BLaER1 (cell line): Measurements from ENCODE around the gene KCNA1.
A peak's percentile ranks its signal among the peaks of the same experiment; 100 is the strongest.

Experiments
- H3K27ac ChIP-seq: shearing (Covaris generic); formaldehyde crosslinking; 2 replicates; pipeline ENCODE4 v1.8.1; 2022
- H3K27me3 ChIP-seq: shearing (Covaris generic); formaldehyde crosslinking; 2 replicates; pipeline ENCODE4 v1.8.1; 2022
- H3K36me3 ChIP-seq: shearing (Covaris generic); formaldehyde crosslinking; 2 replicates; pipeline ENCODE4 v1.8.1; 2022
- H3K4me1 ChIP-seq: shearing (Covaris generic); formaldehyde crosslinking; 2 replicates; pipeline ENCODE4 v1.8.1; 2022
- H3K4me2 ChIP-seq: shearing (Covaris generic); formaldehyde crosslinking; 2 replicates; pipeline ENCODE4 v1.8.1; 2022
- H3K4me3 ChIP-seq: shearing (Covaris generic); formaldehyde crosslinking; 2 replicates; pipeline ENCODE4 v1.8.1; 2022
- H3K9ac ChIP-seq: shearing (Covaris generic); formaldehyde crosslinking; 2 replicates; pipeline ENCODE4 v1.8.1; 2022
- H3K9me3 ChIP-seq: shearing (Covaris generic); formaldehyde crosslinking; 2 replicates; pipeline ENCODE4 v1.8.1; 2022
- H4K20me1 ChIP-seq: shearing (Covaris generic); formaldehyde crosslinking; 2 replicates; pipeline ENCODE4 v1.8.1; 2022
- Cebpa-rat ChIP-seq: shearing (Covaris generic); IDR thresholded peaks from 2 replicates; pipeline ENCODE4 v1.8.1; 2022

Gene KCNA1

GRCh38 chr12:4909734-4910501, at the start of gene KCNA1:
TSS of gene KCNA1 (plus strand) at chr12:4909905. CDS start at chr12:4911379, 1,474 bp downstream.
- Histone ChIP-seq H3K27ac (no peak within 1 kb of the TSS), H4K20me1 (peaks cover 9% of the 10 kb centered on the region; the same call in 1 of the 2 replicates), H3K9me3 (peaks cover 36% of the 10 kb centered on the region), H3K9ac (no peak within 1 kb of the TSS), H3K27me3 (peaks cover 72% of the 10 kb centered on the region), H3K4me2 (peak within 1 kb of the TSS; percentile 84), H3K36me3 (no peaks in the 10 kb centered on the region), H3K4me1 (peaks cover 16% of the 10 kb centered on the region), H3K4me3 (peak within 1 kb of the TSS; percentile 61)
- TF ChIP-seq Cebpa-rat = no peak

GRCh38 chr12:4860741-4861140, 49.0 kb upstream of the KCNA1 start:
- no peaks in the 10 kb centered on the region for H4K20me1 ChIP-seq
- no peaks in the 10 kb centered on the region for H3K9me3 ChIP-seq
- no peak overlapping the region for H3K27ac ChIP-seq
- no peak overlapping the region for H3K4me3 ChIP-seq
- H3K27me3 ChIP-seq = no peaks in the 10 kb centered on the region
- H3K9ac ChIP-seq = no peak overlapping the region
- H3K4me2 ChIP-seq = no peak overlapping the region
- no peaks in the 10 kb centered on the region for H3K36me3 ChIP-seq
- no peak for TF ChIP-seq Cebpa-rat
- peaks cover 36% of the 10 kb centered on the region for H3K4me1 ChIP-seq

GRCh38 chr12:4862809-4863208, 46.9 kb upstream of the KCNA1 start:
- no peak overlapping the region for H3K9ac ChIP-seq
- H3K4me2 ChIP-seq = no peak overlapping the region
- peaks cover 19% of the 10 kb centered on the region for H3K4me1 ChIP-seq
- no peak for TF ChIP-seq Cebpa-rat
- H3K4me3 ChIP-seq = no peak overlapping the region
- H3K36me3 ChIP-seq = no peaks in the 10 kb centered on the region
- H3K27ac ChIP-seq = no peak overlapping the region
- H3K9me3 ChIP-seq = no peaks in the 10 kb centered on the region
- H4K20me1 ChIP-seq = no peaks in the 10 kb centered on the region
- H3K27me3 ChIP-seq = no peaks in the 10 kb centered on the region

- H3K27me3 ChIP-seq = no peaks in the 10 kb centered on the region
Measured at GRCh38 chr12:4864575-4864974, 45.1 kb upstream of the KCNA1 start.

GRCh38 chr12:4865246-4865645, 44.5 kb upstream of the KCNA1 start:
- Histone ChIP-seq H4K20me1 (no peaks in the 10 kb centered on the region), H3K4me2 (no peak overlapping the region), H3K27ac (no peak overlapping the region), H3K36me3 (no peaks in the 10 kb centered on the region), H3K9me3 (no peaks in the 10 kb centered on the region), H3K27me3 (no peaks in the 10 kb centered on the region), H3K4me1 (0 out of 2 replicates have a peak, but pooled peaks cover 4% of the 10 kb centered on the region), H3K4me3 (no peak overlapping the region), H3K9ac (no peak overlapping the region)
- no peak for TF ChIP-seq Cebpa-rat

More at GRCh38 chr12:4864575-4864974, 45.1 kb upstream of the KCNA1 start:
- no peak overlapping the region for H3K4me3 ChIP-seq
- no peak for TF ChIP-seq Cebpa-rat
- H3K4me1 ChIP-seq = peaks cover 10% of the 10 kb centered on the region; the same call in 1 of the 2 replicates
- H3K4me2 ChIP-seq = no peak overlapping the region
- no peaks in the 10 kb centered on the region for H3K9me3 ChIP-seq
- no peaks in the 10 kb centered on the region for H4K20me1 ChIP-seq
- no peak overlapping the region for H3K9ac ChIP-seq
- no peaks in the 10 kb centered on the region for H3K36me3 ChIP-seq
- no peak overlapping the region for H3K27ac ChIP-seq

GRCh38 chr12:4866299-4866698, 43.4 kb upstream of the KCNA1 start:
- no peak for TF ChIP-seq Cebpa-rat
- Histone ChIP-seq H3K27ac (no peak overlapping the region), H3K27me3 (no peaks in the 10 kb centered on the region), H4K20me1 (no peaks in the 10 kb centered on the region), H3K4me3 (no peak overlapping the region), H3K4me1 (0 out of 2 replicates have a peak, but pooled peaks cover 4% of the 10 kb centered on the region), H3K36me3 (no peaks in the 10 kb centered on the region), H3K9me3 (no peaks in the 10 kb centered on the region), H3K9ac (no peak overlapping the region), H3K4me2 (no peak overlapping the region)

- H3K27me3 ChIP-seq = no peaks in the 10 kb centered on the region
- no peak for TF ChIP-seq Cebpa-rat
Measured at GRCh38 chr12:4867384-4867783, 42.3 kb upstream of the KCNA1 start.

GRCh38 chr12:4870423-4870822, 39.3 kb upstream of the KCNA1 start:
- no peaks in the 10 kb centered on the region for H4K20me1 ChIP-seq
- 0 out of 2 replicates have a peak, but pooled peaks cover 4% of the 10 kb centered on the region for H3K4me1 ChIP-seq
- no peaks in the 10 kb centered on the region for H3K9me3 ChIP-seq
- H3K27me3 ChIP-seq = no peaks in the 10 kb centered on the region
- H3K4me2 ChIP-seq = no peak overlapping the region
- H3K9ac ChIP-seq = no peak overlapping the region
- no peaks in the 10 kb centered on the region for H3K36me3 ChIP-seq
- H3K4me3 ChIP-seq = no peak overlapping the region
- TF ChIP-seq Cebpa-rat = no peak
- H3K27ac ChIP-seq = no peak overlapping the region

More at GRCh38 chr12:4867384-4867783, 42.3 kb upstream of the KCNA1 start:
- H4K20me1 ChIP-seq = no peaks in the 10 kb centered on the region
- H3K4me2 ChIP-seq = no peak overlapping the region
- H3K4me1 ChIP-seq = 0 out of 2 replicates have a peak, but pooled peaks cover 4% of the 10 kb centered on the region
- no peaks in the 10 kb centered on the region for H3K36me3 ChIP-seq
- H3K9ac ChIP-seq = no peak overlapping the region
- H3K4me3 ChIP-seq = no peak overlapping the region
- no peaks in the 10 kb centered on the region for H3K9me3 ChIP-seq
- H3K27ac ChIP-seq = no peak overlapping the region

GRCh38 chr12:4871514-4871913, 38.2 kb upstream of the KCNA1 start:
- Histone ChIP-seq H3K27ac (no peak overlapping the region), H3K27me3 (no peaks in the 10 kb centered on the region), H3K4me3 (no peak overlapping the region), H3K9me3 (no peaks in the 10 kb centered on the region), H3K4me1 (0 out of 2 replicates have a peak, but pooled peaks cover 4% of the 10 kb centered on the region), H4K20me1 (no peaks in the 10 kb centered on the region), H3K36me3 (no peaks in the 10 kb centered on the region), H3K4me2 (no peak overlapping the region), H3K9ac (no peak overlapping the region)
- no peak for TF ChIP-seq Cebpa-rat

GRCh38 chr12:4873947-4874346, 35.8 kb upstream of the KCNA1 start:
- no peak overlapping the region for H3K27ac ChIP-seq
- no peak overlapping the region for H3K4me3 ChIP-seq
- TF ChIP-seq Cebpa-rat = no peak
- H3K9me3 ChIP-seq = peaks cover 10% of the 10 kb centered on the region
- no peak overlapping the region for H3K9ac ChIP-seq
- no peaks in the 10 kb centered on the region for H3K27me3 ChIP-seq
- no peak overlapping the region for H3K4me2 ChIP-seq
- H3K36me3 ChIP-seq = no peaks in the 10 kb centered on the region
- H4K20me1 ChIP-seq = no peaks in the 10 kb centered on the region
- H3K4me1 ChIP-seq = no peaks in the 10 kb centered on the region
